Uterus (tissue), 4 donors: ENCODE measurements around the gene PFKL. TPM values are rescaled to one million over a fixed set of nuclear protein-coding genes. Genes with fewer than 3 reads are reported as not detected.

Experiments used
- DNase-seq, 2 donors: peaks; one replicate each; pipeline ENCODE4 v3.0.0-alpha.2; 2019 to 2020
- H3K27ac ChIP-seq, 2 donors: fragments of 200-600 bp; sonication (generic); 1 replicate in 1 of 2; 2 replicates in 1 of 2; pipeline ENCODE4 v1.5.1; 2016 to 2018
- H3K27me3 ChIP-seq, 2 donors: fragments of 200-600 bp; sonication (generic); one replicate each; pipeline ENCODE4 v1.5.1; 2018 to 2019; ENCODE audit warnings: control low read depth in 1 of 2
- H3K36me3 ChIP-seq, 2 donors: fragments of 200-600 bp; sonication (generic); one replicate each; pipeline ENCODE4 v1.5.1; 2019; ENCODE audit warnings: control low read depth in 1 of 2
- H3K4me1 ChIP-seq, 2 donors: fragments of 200-600 bp; sonication (generic); one replicate each; pipeline ENCODE4 v1.5.1; 2018 to 2019; ENCODE audit warnings: control low read depth in 1 of 2
- H3K4me3 ChIP-seq, 2 donors: fragments of 200-600 bp; sonication (generic); 1 replicate in 1 of 2; 2 replicates in 1 of 2; pipeline ENCODE4 v1.5.1; 2018 to 2019; ENCODE audit warnings: mild to moderate bottlenecking in 1 of 2
- H3K9me3 ChIP-seq, 2 donors: fragments of 200-600 bp; sonication (generic); one replicate each; pipeline ENCODE4 v1.5.1; 2019; ENCODE audit warnings: control low read depth in 1 of 2
- POLR2A ChIP-seq, 2 donors: fragments of 450-650 bp; IDR thresholded peaks; one replicate each; pipeline ENCODE4 v1.6.1; 2016; ENCODE audit warnings: antibody characterized with exemption in 2 of 2, mild to moderate bottlenecking in 1 of 2, moderate library complexity in 1 of 2
- intact Hi-C: fragments of 100-400 bp; cut with DNase I; formaldehyde crosslinking; loops from one replicate; pipeline ENCODE4 v1.15.1; 2023; ENCODE audit warnings: low total_unique reads
- total RNA-seq, 4 donors: library from RNA; depleted of rRNA in 3 of 4; stranded (reverse); fragments of >200 nt in 3 of 4; gene quantifications; one replicate each; pipeline versions ENCODE4 v1.1.0 to v1.2.4, GENCODE V29; 2014 to 2023
- TF ChIP-seq, protein P1 (sequence below), 4 experiments: fragments of 200-600 bp in 2 of 4; fragments of 450-650 bp in 2 of 4; sonication (generic) in 2 of 4; IDR thresholded peaks; one replicate each; pipeline ENCODE4 v1.5.1; 2016 to 2019; ENCODE audit warnings: antibody characterized with exemption in 4 of 4, mild to moderate bottlenecking in 2 of 4, moderate library complexity in 1 of 4
- donor health status: DM: yes; HTN: yes; CAD: no.

PFKL gene
- total RNA-seq, 4 donors from 2014 or later, result 36.5 to 144 (median 75.4) TPM

DNA sequence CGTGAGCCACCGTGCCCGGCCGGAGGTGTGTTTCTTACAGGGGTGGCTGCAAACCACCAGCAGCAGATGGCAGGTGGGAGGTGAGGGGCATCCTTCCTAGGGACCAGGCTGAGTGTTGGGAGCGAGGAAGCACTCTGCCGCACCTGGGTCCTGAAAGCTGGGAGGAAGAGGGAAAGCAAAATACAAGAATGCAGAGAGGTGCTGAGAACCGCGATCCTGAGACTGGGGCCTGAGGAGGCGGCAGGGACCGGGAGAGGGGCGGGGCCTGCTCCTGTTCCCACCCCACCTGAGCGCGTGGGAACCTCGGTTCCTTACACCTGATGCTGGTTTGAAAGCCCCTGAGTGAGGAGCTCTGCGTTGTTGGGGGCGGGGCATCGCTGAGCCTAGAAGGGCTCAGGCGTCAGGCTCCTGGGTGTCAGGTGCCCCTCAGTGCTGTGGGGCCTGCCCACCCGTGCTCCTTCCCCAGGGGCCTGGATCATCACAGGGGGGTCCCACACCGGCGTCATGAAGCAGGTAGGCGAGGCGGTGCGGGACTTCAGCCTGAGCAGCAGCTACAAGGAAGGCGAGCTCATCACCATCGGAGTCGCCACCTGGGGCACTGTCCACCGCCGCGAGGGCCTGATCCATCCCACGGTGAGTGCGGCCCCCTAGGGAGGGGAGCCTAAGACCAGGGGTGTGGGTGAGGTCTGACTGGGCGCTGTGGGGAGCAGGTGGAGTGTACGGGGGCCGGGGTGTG, 69.0 kb downstream of the PFKL start:
- Histone ChIP-seq H3K36me3 (no peaks in the 10 kb centered on the region), H3K4me3 (no peak overlapping the region), H3K27me3 (peaks cover 0 to 14% of the 10 kb centered on the region in 2 donors), H3K27ac (no peak overlapping the region), H3K4me1 (no peaks in the 10 kb centered on the region), H3K9me3 (no peaks in the 10 kb centered on the region)
- intact Hi-C loops, result no loop called here
- TF ChIP-seq POLR2A (IDR thresholded peaks at IDR 0.05), result no peak
- DNase-seq, result peak in 1 of 2 donors; percentile 6

DNA sequence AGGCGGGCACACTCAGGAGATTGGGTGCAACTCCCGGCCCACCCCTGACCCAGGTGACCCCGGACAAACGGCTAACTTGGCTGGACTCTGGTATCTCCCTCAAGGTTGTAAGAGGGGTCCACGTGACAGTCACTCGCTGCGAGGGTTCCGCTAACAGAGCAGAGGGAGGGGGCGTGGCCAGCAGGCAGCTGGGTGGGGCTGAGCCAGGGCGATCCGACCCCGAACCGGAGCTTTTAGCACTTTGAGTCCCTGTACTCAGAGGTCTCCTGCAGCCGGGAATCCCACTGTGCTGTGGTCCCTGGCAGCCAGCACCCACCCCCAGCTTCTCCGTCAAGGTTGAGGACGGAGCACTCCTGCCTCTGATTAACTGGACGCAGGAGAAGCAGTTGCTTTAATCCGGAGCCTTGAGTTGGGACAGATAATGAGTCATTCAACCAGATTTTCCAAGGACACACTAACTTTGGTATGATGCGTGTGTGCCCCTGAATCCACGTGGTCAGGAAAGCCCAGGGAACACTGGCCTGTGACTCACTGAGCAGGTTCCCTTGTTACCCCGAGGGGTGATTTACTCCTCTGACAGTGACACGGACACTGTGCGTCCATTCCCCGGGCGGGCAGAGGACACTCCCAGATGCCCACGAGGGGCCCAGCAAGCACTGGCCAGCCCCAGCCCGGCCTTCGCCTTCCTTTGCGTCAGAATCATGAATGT, 70.3 kb downstream of the PFKL start:
- H3K4me1 ChIP-seq, result no peaks in the 10 kb centered on the region
- TF ChIP-seq, protein P1, sequence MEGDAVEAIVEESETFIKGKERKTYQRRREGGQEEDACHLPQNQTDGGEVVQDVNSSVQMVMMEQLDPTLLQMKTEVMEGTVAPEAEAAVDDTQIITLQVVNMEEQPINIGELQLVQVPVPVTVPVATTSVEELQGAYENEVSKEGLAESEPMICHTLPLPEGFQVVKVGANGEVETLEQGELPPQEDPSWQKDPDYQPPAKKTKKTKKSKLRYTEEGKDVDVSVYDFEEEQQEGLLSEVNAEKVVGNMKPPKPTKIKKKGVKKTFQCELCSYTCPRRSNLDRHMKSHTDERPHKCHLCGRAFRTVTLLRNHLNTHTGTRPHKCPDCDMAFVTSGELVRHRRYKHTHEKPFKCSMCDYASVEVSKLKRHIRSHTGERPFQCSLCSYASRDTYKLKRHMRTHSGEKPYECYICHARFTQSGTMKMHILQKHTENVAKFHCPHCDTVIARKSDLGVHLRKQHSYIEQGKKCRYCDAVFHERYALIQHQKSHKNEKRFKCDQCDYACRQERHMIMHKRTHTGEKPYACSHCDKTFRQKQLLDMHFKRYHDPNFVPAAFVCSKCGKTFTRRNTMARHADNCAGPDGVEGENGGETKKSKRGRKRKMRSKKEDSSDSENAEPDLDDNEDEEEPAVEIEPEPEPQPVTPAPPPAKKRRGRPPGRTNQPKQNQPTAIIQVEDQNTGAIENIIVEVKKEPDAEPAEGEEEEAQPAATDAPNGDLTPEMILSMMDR (IDR thresholded peaks at IDR 0.05), result no peak
- TF ChIP-seq POLR2A (IDR thresholded peaks at IDR 0.05), result no peak
- intact Hi-C loops, result no loop called here
- peak in 1 of 2 donors; percentile 11 for DNase-seq
- H3K9me3 ChIP-seq, result no peaks in the 10 kb centered on the region
- H3K27me3 ChIP-seq, result peaks cover 0 to 14% of the 10 kb centered on the region in 2 donors
- no peak overlapping the region for H3K4me3 ChIP-seq
- H3K27ac ChIP-seq, result no peak overlapping the region
- H3K36me3 ChIP-seq, result no peaks in the 10 kb centered on the region

DNA sequence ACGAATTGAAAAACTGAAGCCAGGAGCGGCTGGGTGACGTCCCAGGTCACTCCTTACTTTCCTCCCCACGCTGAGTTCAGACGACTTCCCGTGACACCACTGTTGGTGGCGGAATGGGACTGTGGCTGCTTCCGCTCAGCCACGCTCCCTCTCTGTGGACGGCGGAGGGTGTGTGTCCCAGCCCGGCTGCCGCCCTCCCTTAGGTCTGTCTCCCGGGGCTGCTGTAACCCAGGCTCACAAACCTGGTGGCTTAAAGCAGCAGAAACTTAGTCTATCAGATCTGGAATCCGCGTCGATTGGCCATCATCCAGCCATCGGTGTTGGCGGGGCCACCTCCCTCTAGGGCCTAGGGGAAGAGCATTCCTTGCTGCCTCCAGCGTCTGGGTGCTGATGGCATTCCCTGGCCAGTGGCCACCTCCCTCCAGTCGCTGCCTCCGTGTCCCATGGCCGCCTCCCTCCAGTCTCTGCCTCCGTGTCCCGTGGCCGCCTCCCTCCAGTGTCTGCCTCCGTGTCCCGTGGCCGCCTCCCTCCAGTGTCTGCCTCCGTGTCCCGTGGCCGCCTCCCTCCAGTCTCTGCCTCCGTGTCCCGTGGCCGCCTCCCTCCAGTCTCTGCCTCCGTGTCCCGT, 71.0 kb downstream of the PFKL start:
- H3K36me3 ChIP-seq, result no peaks in the 10 kb centered on the region
- no peak for DNase-seq
- H3K27me3 ChIP-seq, result peaks cover 0 to 14% of the 10 kb centered on the region in 2 donors
- no peaks in the 10 kb centered on the region for H3K4me1 ChIP-seq
- H3K9me3 ChIP-seq, result no peaks in the 10 kb centered on the region
- intact Hi-C loops, result no loop called here
- TF ChIP-seq, protein P1 (IDR thresholded peaks at IDR 0.05), result no peak
- no peak for TF ChIP-seq POLR2A (IDR thresholded peaks at IDR 0.05)
- no peak overlapping the region for H3K27ac ChIP-seq
- H3K4me3 ChIP-seq, result no peak overlapping the region

DNA sequence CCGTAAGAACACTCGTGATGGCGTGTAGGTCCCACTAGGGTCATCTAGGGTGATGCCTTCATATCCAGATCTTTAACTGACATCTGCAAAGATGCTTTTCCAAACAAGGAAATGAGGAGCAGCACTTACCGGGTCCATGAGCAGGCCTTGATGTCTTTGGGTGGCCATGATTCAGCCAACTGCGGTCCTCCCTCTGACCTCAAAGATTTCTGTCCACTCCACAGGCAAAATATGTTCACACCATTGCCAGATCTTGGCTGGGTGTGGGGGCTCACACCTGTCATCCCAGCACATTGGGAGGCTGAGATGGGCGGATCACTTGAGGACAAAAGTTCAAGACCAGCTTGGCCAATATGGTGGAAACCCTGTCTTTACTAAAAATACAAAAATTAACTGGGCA, 71.7 kb downstream of the PFKL start:
- no peak for DNase-seq

DNA sequence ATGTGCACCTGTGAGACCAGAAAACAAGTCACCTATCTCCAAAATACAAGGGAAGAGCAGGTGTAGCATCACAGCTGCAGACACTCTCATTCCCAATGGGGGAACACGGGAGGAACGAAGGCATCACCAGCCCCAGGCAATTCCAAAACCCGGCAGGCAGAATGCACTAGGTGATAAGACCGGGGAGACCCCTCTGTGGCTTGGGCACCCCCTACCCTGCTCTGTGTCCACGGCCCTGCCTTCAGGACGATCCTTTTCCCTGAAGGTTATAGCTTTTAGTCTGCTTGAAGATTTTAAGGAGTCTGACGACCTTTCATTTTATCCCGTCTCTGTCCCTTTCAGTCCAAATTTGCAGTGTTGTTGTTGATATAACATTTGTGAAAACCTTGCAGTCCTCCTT, 72.8 kb downstream of the PFKL start:
- Histone ChIP-seq H3K27me3 (peaks cover 0 to 14% of the 10 kb centered on the region in 2 donors), H3K4me1 (no peaks in the 10 kb centered on the region), H3K4me3 (no peak overlapping the region), H3K27ac (no peak overlapping the region), H3K9me3 (no peaks in the 10 kb centered on the region), H3K36me3 (no peaks in the 10 kb centered on the region)
- no peak for TF ChIP-seq POLR2A (IDR thresholded peaks at IDR 0.05)
- TF ChIP-seq, protein P1 (IDR thresholded peaks at IDR 0.05), result no peak
- intact Hi-C loops, result no loop called here
- no peak for DNase-seq

More for the DNA sequence above, 71.7 kb downstream of the PFKL start:
- intact Hi-C loops, result no loop called here
- H3K9me3 ChIP-seq, result no peaks in the 10 kb centered on the region
- TF ChIP-seq, protein P1 (IDR thresholded peaks at IDR 0.05), result no peak
- TF ChIP-seq POLR2A (IDR thresholded peaks at IDR 0.05), result no peak
- no peaks in the 10 kb centered on the region for H3K4me1 ChIP-seq
- H3K4me3 ChIP-seq, result no peak overlapping the region
- no peak overlapping the region for H3K27ac ChIP-seq
- H3K27me3 ChIP-seq, result peaks cover 0 to 14% of the 10 kb centered on the region in 2 donors
- H3K36me3 ChIP-seq, result no peaks in the 10 kb centered on the region
